ENCODE measurements around the gene GRAMD4.
"Not testable (repeated sequence)": the region's sequence is repeated elsewhere in the genome, so short reads cannot be mapped to it uniquely, and the experiment has no call there.

Gene GRAMD4

DNA sequence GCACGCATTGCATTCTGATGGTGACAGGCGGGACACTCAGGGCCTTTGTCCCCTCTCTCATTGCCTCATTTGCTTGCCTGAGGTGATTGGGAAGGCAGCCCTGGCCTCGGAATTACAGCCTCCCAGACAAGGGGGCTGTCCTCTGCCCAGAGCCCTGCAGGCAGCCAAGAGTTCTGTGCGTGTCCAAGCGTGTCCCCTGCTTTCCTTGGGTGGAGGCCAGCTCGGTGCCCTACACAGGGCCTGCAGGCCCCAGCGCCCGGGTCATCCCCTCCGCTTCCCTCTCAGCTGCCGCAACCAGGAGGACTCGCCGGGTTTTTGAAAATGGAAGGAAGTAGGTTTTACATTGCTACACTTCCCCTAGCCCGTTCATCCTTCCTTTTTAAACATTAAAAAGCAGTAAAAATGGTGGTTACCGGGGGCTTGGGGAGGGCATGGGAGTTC lies 1.9 kb downstream of the GRAMD4 start:
- no peak for DNase-seq

DNA sequence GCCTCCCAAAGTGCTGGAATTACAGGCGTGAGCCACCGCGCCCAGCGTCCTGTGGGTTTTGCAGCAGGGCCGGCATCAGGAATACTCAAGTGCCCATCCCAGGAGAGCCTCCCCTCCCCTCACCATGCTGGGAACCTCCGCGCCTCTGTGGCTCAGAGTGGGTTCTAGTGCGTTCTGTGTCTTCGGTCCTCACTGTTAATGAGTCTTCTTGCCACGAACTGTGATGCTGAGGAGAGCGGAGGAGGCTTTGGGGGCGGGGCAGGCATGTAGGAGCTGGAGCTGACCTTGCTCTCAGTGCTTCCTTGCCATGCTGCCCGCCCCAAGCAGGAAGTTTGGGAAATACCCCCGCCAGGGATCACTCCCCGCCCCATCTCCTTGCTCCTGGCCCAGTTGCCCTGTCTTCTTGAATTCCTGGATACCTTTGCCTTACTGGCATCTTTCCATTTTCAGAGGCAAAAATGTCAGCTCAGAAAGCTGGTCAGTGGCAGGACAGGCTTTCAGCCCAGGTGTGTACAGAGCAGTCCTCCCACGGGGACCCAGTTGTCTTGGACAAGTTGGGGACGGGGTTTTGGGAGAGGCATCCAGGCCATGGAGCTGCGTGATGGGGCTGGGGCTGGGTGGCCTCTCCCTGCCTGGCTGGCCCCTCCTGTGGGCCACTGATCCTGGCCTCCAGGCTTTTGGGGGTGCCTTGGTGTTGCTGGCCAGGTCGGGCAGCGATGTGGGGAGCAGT lies 5.1 kb downstream of the GRAMD4 start:
- no peak for DNase-seq

DNA sequence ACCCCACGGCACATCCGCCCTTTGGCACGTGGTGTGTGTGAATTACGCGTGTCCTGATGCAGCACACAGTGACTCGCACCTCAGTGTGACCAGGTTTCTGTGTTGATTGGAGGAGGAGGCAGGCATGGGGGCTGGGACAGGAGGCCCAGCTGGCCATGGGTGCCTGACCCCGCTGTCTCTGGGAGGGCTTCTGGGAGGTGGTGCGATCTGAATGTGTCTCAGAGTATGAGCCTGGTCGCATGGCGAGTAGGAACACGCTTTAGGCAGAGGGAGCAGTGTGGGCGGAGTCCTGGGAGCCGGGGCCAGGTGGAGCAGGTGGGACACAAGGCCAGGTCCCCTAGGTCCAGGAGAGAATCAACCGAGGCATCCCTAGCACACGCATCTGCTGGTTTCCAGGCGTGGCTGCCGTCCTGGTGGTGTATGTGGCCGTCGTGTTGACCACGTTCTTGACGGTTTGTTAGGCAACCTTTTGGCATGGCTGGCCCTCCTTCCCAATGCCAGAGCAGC lies 5.7 kb downstream of the GRAMD4 start:
- no peak for DNase-seq

DNA sequence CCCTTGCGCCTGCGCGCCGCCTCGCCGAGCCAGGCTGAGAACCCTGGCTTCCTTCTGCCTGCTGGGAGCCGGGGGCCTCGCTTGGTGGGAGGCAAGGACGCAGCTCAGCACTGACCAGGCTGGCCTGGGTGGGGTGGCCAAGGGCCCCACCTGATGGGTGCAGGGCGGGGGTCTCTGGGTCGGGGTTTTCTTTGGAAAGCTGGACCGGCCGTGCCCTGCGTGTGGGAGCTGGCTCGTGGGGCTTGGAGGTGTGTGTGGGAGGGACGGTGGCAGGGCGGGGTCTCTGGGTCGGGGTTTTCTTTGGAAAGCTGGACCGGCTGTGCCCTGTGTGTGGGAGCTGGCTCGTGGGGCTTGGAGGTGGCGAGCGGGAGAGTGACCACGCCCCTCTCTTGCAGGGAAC lies 6.2 kb downstream of the GRAMD4 start:
- DNase-seq: no peak

DNA sequence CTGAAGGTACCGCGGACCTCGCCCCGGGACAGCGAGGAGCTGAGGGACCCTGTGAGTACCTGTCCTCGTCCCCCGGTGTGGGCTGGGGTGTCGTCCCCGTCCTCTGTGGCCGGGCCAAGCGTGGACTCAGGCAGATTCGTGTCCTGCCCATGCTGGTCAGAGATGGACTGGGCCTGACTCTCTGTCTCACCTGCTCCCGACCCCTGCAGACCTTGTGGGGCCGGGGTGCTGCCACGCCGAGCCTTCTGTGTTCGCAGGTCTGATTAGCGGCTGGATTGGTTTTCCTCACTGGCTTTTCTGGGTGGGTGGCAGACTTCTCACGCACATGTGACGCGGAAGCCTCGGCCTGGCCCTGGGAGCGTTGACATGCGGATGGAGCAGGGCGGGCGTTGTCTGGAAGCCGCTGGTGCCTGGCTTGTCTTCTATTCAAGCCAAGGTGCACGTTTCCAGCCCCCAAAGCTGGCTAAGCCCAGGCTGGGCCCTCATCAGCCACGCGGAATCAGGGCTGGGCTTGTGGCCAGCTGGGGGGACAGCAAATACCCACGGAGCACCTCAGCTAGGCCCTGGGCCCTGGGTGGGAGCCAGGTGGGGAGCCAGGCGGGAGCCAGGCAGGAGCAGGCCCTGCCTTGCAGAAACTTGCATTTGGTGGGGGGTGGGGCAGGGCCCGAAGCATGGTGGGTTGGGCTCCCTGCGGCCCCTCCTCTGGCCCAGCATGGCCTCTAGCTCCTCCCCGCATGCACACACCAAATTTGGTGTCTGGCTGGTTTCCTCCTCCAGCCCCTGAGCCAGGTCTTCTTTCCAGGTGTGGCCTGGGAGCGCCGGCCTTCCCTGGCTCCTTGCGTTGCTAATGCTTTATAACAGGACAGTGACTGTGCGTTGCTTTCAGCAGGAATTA lies 7.0 kb downstream of the GRAMD4 start:
- no peak for DNase-seq

DNA sequence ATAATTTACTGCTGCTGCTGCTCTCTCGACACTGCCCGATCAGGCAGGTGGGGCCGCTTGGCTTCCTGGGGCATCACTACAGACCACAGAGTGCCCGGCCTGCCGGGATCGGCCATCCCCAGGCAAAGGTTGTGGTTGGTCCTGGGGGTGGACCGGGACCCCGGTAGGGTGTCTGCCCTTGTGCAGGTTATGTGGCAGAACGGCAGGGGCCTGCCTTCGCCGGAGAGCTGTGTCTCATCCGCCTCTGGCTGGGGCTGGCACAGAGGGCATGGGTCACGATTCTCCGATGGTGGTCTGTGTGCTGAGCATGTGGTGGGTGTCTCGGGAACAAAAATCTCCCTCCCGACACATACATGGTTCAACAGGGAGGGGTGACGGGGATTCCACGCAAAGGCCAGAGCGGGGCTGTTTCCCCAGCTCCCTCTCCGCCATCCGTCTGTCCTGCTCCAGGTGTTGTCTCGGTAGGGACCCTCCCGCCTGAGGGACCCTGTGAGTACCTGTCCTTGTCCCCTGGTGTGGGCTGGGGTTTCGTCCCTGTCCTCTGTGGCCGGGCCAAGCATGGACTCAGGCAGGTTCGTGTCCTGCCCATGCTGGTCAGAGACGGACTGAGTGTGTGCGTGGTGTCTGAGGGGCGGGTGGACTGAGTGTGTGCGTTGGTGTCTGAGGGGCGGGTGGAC lies 7.8 kb downstream of the GRAMD4 start:
- no peak for DNase-seq

DNA sequence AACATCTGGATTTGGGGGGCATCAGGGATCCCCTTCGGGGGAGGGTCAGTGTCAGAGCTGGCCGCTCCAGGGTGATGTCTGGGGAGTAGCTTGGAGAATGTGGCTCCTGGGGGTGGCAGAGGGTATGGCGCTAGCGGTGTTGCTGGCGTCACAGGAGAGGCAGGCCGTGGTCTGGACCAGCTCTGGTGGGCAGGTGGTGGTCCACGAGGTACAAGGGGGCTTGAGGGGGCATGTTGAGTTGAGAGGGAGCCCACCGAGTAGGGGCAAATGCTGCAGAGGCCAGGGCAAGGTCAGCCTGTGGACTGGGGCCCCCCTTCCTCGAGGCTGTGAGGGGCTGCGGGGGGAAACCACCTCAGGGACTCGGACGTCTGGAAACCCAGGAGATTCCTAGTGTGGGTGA lies 8.6 kb downstream of the GRAMD4 start:
- no peak for DNase-seq

DNA sequence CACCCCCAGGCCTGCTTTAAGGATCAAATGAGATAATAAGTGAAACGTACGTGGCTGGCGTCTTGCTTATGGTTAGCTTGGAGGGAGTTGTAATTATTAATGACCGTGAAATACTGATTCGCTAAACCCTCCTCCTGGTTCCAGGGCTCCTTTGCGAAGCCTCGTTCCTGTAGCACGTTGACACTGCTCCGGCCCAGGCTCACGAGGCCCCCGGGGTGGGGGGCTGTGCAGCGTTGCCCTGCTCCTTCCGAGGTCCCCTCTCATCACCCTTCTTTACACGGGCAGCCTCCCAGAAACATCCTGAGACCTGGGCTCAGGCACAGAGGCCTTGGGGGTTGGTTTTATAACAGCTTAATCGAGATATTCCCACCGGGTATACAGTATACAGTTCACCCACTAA lies 9.1 kb downstream of the GRAMD4 start:
- DNase-seq: no peak

DNA sequence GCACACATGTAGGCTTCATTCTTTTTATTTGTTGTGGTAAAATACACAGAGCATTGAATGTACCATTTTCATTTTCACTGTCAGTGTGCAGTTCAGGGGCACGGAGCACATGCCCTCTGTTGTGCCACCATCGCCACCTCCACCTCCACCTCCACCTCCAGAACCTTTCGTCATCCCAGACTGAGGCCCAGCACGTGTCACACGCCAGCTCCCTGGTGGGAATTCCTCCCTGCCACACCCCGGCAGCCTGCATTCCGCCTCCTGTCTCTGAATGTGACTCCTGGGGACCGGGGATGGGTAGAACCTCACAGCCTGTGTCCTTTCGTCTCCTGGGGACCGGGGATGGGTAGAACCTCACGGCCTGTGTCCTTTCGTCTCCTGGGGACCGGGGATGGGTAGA lies 10.9 kb downstream of the GRAMD4 start:
- no peak for DNase-seq

DNA sequence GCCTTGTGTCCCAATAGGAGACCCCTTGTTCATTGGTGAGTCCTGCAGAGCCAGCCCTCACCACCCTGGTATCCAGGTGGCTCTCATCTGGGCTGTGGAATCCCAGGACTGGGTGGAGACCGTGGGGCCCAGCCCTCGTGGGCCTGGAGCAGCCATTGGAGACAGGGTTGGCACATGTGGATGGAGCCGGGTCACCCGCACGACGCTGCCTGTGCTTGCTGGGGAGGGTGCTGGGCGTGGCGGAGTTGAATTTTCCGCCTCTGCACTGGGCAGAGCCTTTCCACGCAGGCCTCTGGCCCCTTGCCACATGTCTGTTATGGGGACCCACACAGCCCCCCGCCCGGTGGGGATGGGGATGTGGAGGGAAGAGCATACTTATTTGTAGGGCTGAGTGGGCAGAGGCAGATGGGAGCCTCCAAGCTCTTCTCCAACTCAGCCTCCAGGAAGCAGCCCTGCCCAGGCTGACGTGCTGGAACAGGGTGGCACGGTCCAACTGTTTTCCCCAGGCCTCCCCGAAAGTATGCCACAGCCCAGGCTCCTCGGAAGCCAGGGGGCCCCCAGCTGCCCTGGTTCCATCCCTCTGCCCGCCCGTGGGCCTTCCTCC lies 12.6 kb downstream of the GRAMD4 start:
- no peak for DNase-seq

DNA sequence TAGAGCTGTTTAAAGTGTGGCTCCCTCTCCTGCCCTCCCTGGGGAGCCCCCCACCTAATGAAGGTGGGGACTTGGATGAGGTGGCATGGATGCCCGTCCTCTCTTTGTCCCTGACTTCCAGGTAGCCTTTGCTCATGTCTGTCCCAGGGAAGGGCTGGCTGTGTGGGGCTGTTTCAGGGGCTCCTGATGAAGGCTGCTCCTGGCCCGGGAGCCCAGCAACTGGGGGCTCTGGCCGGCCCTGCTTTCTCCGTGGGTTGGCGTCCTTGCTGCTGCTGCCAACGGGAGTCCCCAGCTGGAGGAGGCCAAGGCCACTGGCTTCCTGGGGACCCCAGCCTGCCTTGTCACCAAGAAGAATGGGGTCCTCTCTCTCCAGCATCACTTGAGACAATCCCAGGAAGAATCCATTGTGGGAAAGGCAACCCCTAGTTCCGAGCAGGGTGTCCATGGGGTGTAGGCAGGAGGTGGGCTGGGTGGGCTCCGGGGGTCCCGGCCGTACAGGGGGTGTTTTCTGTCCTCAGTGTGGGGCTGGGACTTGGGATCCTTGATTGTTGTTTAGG lies 13.2 kb downstream of the GRAMD4 start:
- DNase-seq: no peak

DNA sequence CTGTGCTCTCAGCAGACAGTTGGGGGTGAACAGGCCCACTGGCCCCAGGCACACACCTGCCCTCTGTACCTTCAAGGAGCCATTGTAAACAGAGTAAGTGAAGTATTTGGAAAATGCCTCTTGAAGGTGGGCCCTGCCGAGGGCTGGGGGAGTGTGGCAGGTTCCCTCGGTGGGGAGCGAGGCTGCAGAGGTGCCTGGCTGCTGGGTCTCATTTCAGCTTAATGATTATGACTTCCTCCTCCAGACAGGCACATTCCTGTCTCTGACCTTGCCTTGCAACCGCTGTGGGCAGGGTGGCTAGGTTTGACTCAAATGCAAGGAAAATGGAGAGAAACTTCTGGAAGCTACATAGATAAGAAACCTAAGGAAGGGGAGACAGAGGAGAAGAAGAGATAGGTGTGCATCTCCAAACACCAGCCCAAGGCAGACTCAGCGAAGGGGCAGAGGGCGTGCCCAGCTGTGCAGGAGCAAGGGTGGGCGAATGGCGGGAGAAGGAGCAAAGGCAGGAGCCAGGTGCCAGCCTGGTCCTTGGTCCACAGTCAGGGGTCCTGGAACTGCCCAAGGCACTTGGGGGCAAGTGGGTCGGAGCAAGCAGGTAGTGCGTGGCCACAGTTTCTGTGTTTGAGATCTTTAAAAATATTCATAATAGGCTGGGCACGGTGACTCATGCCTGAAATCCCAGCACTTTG lies 14.0 kb downstream of the GRAMD4 start:
- DNase-seq: no peak

DNA sequence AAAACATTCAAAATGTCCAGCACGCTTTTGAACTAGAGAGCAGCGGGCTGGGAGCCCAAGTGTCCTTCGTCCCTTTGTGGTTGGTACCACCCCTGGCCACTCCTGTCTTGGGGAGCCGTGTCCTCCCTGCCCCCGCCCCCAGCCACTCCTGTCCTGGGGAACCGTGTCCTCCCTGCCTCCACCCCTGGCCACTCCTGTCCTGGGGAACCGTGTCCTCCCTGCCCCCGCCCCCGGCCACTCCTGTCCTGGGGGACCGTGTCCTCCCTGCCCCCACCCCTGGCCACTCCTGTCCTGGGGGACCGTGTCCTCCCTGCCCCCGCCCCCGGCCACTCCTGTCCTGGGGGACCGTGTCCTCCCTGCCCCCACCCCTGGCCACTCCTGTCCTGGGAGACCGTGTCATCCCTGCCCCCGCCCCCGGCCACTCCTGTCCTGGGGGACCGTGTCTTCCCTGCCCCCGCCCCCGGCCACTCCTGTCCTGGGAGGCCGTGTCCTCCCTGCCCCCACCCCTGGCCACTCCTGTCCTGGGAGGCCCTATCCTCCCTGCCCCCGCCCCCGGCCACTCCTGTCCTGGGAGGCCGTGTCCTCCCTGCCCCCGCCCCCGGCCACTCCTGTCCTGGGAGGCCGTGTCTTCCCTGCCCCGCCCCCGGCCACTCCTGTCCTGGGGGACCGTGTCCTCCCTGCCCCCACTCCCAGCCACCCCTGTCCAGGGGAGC lies 14.9 kb downstream of the GRAMD4 start:
- DNase-seq: not testable (repeated sequence)

DNA sequence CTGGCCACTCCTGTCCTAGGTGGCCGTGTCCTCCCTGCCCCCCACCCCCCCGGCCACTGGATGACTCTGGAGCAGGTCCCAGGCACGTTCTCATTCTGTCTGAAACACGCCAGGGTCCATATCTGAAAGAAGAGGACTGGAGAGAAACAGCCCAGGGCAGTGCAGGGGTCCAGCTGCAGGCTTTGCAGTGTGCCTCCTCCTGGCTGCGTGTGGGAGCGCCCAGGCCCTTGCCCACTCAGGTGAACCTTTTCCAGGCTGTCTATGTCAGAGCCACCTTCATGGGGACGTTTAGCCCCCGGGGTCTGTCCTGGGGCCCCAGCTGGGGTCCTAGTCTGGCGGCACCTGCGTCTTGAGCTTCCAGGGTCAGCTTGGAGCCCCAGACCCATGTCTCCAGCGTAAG lies 15.6 kb downstream of the GRAMD4 start:
- DNase-seq: no peak

DNA sequence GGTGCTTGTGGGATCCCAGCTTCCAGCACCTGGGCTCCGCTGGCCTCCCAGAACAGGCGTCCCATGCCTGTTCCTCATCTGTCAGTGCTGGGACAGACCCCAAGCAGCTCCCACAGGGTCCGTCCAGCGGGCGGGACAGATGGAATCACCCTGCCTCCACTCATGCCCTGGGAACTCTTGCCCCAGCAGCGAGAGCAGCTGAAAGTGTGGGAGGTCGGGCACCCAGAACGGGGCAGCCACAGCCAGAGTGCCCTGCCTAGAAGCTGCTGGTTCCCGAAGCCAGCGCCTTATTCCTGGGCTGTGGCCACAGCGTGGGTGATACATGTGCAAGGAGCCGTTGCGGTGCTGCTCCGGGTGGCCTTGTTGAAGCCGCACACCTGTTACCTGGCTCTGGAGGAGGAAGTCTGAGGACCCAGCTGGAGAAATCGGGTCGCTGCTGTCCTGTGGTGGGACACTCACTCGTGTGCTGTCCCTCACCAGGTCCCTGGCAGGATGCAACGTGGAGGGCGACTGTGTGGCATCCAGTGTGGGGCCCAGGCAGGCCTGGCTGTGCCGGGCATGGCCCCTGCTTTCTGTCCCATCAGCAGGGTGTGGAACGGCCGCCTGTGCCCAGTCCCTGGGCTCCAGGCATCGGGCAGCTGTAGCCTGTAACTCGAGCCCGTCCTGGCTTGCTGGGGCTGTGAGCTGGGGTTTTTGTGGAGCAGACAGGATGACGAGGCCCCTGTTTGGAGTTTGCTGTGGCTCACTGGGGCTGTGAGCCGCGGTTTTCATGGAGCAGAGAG lies 16.2 kb downstream of the GRAMD4 start:
- DNase-seq: no peak

DNA sequence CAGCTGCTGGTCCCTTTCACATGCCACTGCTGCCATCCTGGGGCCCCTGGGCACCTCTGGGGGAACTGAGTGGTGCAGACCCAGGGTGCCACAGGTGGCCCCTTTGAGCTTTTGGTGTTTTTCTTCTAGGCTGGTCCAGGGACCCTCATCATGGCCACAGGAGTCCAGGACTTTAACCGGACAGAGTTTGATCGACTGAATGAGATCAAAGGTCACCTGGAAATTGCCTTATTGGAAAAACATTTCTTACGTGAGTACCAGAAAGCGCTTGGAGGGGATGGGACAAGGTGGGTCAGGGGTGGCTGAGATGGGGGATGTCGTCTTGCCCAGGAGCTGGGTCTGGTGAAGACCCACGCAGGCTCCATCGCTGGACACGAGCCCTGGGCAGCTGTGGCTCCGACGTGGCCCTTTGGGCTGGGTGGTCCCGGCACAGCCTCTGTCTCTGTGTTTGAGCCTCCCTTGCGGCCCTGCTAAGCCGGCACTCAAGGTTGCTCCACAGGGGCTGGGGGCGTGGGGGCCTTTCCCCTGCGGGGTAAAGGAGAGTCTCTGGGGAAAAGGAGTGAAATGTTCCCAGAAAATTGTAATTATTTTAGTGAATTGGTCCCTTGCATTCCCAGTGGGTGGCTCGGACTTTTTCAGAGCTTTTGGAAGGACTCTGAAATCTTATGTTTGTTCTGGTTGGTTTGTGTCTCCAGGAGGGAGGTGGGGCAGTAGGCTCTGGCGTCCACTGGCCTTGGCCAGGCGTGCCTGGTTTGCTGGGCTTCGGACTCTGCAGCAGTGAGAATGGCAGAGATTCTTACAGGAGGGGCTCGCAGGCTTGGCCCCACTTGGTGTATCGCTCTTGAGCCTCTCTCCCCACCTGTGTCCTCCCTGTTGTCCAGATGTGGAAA lies 17.8 kb downstream of the GRAMD4 start:
- DNase-seq: no peak

DNA sequence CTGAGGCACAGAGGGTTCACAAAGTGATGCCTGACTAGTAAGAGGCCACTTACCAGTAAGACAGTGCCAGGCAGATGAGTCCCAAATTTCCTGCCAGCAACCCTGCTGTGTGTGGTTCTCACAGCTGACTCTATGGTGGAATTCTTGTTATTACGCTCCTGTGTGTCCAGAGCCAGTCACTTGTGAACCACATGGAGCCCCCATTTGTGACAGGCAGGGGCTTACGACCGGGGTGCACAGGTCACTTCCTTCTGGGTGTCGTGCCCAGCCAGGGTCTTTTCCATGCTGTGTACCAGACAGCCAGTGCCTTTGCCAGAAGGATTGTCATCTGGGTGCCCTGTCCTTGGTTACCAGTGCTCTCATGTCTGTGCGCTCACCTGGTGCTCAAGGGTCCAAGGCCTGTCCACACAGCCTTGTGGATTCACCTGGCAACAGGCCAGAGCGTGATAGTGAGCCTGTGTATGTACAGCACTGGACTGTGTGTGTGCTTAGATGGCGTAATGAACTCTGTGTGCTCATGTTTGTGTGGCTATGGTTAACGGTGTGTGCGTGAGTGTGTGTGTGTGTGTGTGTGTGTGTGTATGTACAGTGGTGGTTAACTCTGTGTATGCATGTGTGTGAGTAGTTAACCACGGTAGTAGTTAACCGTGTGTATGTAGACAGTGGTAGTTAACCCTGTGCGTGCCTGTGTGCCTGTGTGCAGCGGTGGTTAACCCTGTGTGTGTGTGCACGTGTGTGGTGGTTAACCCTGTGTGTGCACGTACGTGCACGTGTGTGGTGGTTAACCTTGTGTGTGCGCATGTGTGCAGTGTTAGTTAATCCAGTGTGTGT lies 18.6 kb downstream of the GRAMD4 start:
- no peak for DNase-seq

DNA sequence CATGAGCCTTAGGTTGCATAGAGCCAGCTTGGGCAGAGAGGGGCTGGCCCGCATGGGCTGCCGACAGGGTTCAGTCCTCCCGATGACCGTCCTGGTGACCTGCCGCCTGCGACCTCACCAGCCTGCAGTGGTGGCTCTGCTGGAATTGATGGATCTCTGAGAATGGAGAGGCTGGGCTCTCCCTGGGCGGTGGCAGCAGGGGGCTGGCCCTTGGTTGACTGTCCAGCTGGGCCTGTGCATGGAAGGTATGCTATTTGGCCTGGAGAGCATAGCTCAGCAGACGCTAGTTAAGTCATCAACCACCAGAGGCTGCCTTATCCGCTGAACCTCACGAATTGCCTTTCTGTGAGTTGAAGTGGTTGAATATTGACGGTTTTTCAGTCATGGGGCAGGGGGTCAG lies 19.7 kb downstream of the GRAMD4 start:
- DNase-seq: no peak

Data from 8988T (cell line).